ENCODE measurements around the gene ACHE. TPM values are rescaled to one million over a fixed set of nuclear protein-coding genes. Genes with fewer than 3 reads are reported as not detected.

ACHE gene
- total and polyA plus RNA-seq, 2 of the 13 experiments (the other 11 are each of a cell fraction or from before 2014, with no cell fraction given) = 0.18 to 0.40 TPM

DNA sequence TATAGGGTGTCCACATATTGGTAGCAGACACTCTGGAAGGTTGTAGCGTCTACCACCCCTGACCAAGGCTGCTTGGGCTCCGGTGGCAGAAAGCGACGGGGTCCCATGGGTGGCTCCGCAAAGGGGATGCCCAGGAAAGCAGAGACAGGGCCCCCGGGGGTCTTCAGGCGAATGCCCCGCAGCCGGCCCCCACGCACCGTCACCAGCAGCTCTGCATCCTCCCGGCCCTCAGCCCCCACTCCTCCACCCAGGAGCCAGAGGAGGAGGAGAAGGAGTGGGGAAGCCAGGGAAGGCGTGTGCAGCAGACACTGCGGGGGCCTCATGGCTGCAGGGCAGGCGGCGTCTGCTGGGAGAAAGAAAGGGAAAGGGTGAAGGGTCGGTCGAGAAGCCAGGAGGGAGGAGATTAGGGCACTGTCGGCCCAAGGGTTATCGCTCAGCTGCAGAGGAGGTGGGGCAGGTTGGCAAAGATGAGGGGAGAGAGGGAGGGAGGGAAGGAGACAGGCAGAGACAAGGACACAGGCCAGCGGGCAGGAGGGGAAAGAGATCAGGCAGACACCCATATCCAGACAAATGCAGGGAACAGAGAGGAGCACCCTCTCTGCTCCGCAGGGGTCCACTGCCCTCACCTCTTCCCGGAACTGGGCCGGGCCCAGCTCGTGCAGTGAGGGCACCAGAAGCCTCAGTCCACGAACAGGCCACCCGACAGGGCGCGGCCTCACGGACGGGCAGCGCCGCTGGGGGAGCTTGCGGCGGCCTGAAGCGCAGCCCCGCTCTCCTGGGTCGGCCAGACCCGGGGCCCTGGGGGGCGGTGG, 1.6 kb downstream of the ACHE start:
- peaks cover 45% of the 10 kb centered on the region for H3K4me1 ChIP-seq (ENCODE audit: insufficient read depth, low read length)
- TF ChIP-seq, protein P1, sequence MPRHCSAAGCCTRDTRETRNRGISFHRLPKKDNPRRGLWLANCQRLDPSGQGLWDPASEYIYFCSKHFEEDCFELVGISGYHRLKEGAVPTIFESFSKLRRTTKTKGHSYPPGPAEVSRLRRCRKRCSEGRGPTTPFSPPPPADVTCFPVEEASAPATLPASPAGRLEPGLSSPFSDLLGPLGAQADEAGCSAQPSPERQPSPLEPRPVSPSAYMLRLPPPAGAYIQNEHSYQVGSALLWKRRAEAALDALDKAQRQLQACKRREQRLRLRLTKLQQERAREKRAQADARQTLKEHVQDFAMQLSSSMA (CRISPR knock-in tag; IDR thresholded peaks at IDR 0.05) = no peak
- no peak for TF ChIP-seq MAZ (IDR thresholded peaks at IDR 0.05; ENCODE audit: borderline replicate concordance, low read depth, low read length)
- 0 out of 2 replicates have a peak, but pooled peaks have one; percentile 0 for TF ChIP-seq MAZ (CRISPR knock-in tag; IDR thresholded peaks at IDR 0.05; ENCODE audit: low read depth)
- no peak for TF ChIP-seq NFE2 (CRISPR knock-in tag; IDR thresholded peaks at IDR 0.05)
- TF ChIP-seq MTF2 (CRISPR knock-in tag; IDR thresholded peaks at IDR 0.05; ENCODE audit: borderline replicate concordance) = 0 out of 2 replicates have a peak, but pooled peaks have one; percentile 5
- peak; percentile 54; the same call in 1 of the 2 replicates for TF ChIP-seq MTA1 (CRISPR knock-in tag; IDR thresholded peaks at IDR 0.05; ENCODE audit: borderline replicate concordance)
- TF ChIP-seq, protein P2, sequence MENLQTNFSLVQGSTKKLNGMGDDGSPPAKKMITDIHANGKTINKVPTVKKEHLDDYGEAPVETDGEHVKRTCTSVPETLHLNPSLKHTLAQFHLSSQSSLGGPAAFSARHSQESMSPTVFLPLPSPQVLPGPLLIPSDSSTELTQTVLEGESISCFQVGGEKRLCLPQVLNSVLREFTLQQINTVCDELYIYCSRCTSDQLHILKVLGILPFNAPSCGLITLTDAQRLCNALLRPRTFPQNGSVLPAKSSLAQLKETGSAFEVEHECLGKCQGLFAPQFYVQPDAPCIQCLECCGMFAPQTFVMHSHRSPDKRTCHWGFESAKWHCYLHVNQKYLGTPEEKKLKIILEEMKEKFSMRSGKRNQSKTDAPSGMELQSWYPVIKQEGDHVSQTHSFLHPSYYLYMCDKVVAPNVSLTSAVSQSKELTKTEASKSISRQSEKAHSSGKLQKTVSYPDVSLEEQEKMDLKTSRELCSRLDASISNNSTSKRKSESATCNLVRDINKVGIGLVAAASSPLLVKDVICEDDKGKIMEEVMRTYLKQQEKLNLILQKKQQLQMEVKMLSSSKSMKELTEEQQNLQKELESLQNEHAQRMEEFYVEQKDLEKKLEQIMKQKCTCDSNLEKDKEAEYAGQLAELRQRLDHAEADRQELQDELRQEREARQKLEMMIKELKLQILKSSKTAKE (CRISPR knock-in tag; IDR thresholded peaks at IDR 0.05; ENCODE audit: borderline replicate concordance) = no peak
- no peak for TF ChIP-seq THAP11 (CRISPR knock-in tag; IDR thresholded peaks at IDR 0.05)
- no peak for TF ChIP-seq ADNP (CRISPR knock-in tag; IDR thresholded peaks at IDR 0.05)
- TF ChIP-seq RBM39 (IDR thresholded peaks at IDR 0.05; ENCODE audit: low read depth, low read length, poor library complexity, severe bottlenecking) = peak; percentile 6
- no peak for TF ChIP-seq ZBTB42 (CRISPR knock-in tag; IDR thresholded peaks at IDR 0.05)
- 0 out of 2 replicates have a peak, but pooled peaks have one; percentile 6 for TF ChIP-seq KDM2A (CRISPR knock-in tag; IDR thresholded peaks at IDR 0.05; ENCODE audit: borderline replicate concordance, low read depth)
- ATAC-seq (no peak), DNase-seq (ENCODE audit: low spot score) (no peak), FAIRE-seq (no peak)
- in situ Hi-C loops (cut with HindIII; ENCODE audit: extremely low pct_ligation_motif_present, low pct_unique_long_range_greater_than_20kb) = loop anchor here (25.0 kb wide), 1 partner anchor 393 kb away; no protein-coding TSS in a partner anchor
- peak overlapping the region; percentile 69 for H3K4me2 ChIP-seq (ENCODE audit: low read depth, low read length)
- ChIA-PET CTCF (ENCODE audit: low intra/inter-chr PET ratio, low total read pairs) (interaction anchor here (1.1 to 1.9 kb wide), 2 partner anchors 166 to 183 kb away, joined by 5 to 6 read pairs; no protein-coding TSS in a partner anchor), POLR2A (interaction anchor here (2.1 kb wide), 1 partner anchor 19 kb away, joined by 7 read pairs; the partner anchor contains the start of gene SRRT)
- no TSS peak for BruUV-seq (replicated peaks)
- no peaks in the 10 kb centered on the region for H3K9me3 ChIP-seq (ENCODE audit: low read length)
- peaks cover 11 to 32% of the 10 kb centered on the region in 2 experiments for H3K27me3 ChIP-seq (ENCODE audit: control insufficient read depth in 1 of 2, insufficient read depth in 2 of 2, low read length in 2 of 2)
- 6% methylated on average over 18 of the region's 40 CpGs for WGBS (ENCODE audit: low lambda C conversion rate)
- no peaks in the 10 kb centered on the region for H3K79me2 ChIP-seq (ENCODE audit: insufficient read depth, low read length)
- no peaks in the 10 kb centered on the region for H4K20me1 ChIP-seq (ENCODE audit: insufficient read depth, low read length)
- no peaks in the 10 kb centered on the region for H3K36me3 ChIP-seq (replicated peaks in 1 of 2; ENCODE audit: control insufficient read depth in 1 of 2, insufficient read depth in 2 of 2, low read length in 2 of 2)
- H2AFZ ChIP-seq (ENCODE audit: low read length) = no peak overlapping the region
- no peak overlapping the region for H3K27ac ChIP-seq (ENCODE audit: extremely low read length, insufficient read depth, low read length)
- 0 out of 2 replicates have a peak overlapping the region, but pooled peaks have one; percentile 8 for H3K9ac ChIP-seq (ENCODE audit: insufficient read depth, low read depth, low read length)
- intact Hi-C loops (cut with micrococcal nuclease; ENCODE audit: unreplicated experiment) = no loop called here
- H3K4me3 ChIP-seq (replicated peaks in 1 of 3; ENCODE audit: insufficient read depth in 1 of 3, low read depth in 2 of 3, low read length in 3 of 3) = peak overlapping the region; percentile 38 to 69 (median 47); a peak in 4 of 6 replicates

All from HepG2 (cell line).